HUES48 (cell line): Measurements from ENCODE around the gene LNPEP.

Experiments
- H3K27ac ChIP-seq: one replicate; pipeline ENCODE4 v1.7.0; 2013; ENCODE audit warnings: low read depth, low read length, inconsistent platforms
- H3K27me3 ChIP-seq: 2 replicates; pipeline ENCODE4 v1.6.1; 2013; ENCODE audit warnings: mild to moderate bottlenecking, low read length; ENCODE audit not compliant: control insufficient read depth, insufficient read depth
- H3K36me3 ChIP-seq: 2 replicates; pipeline ENCODE4 v1.6.1; 2013; ENCODE audit warnings: low read length; ENCODE audit not compliant: control insufficient read depth, insufficient read depth
- H3K4me1 ChIP-seq: 2 replicates; pipeline ENCODE4 v1.6.1; 2013; ENCODE audit warnings: mild to moderate bottlenecking, low read length; ENCODE audit not compliant: control insufficient read depth, insufficient read depth
- H3K4me3 ChIP-seq: 2 replicates; pipeline ENCODE4 v1.5.1; 2013; ENCODE audit warnings: mild to moderate bottlenecking, low read depth, low read length
- H3K9ac ChIP-seq: 2 replicates; pipeline ENCODE4 v1.6.1; 2013; ENCODE audit warnings: mild to moderate bottlenecking, low read depth, low read length, moderate library complexity
- H3K9me3 ChIP-seq: 2 replicates; pipeline ENCODE4 v1.6.1; 2013; ENCODE audit warnings: low read length; ENCODE audit not compliant: control insufficient read depth, insufficient read depth

The LNPEP gene

GRCh38 chr5:96909435-96909834 is 26.4 kb upstream of the LNPEP start:
- Histone ChIP-seq H3K36me3 (no peaks in the 10 kb centered on the region), H3K4me1 (no peaks in the 10 kb centered on the region), H3K9ac (no peak overlapping the region), H3K4me3 (no peak overlapping the region), H3K27me3 (no peaks in the 10 kb centered on the region), H3K27ac (no peak overlapping the region), H3K9me3 (no peaks in the 10 kb centered on the region)

- H3K4me3 ChIP-seq: no peak overlapping the region
- H3K36me3 ChIP-seq: no peaks in the 10 kb centered on the region
- no peak overlapping the region for H3K27ac ChIP-seq
- H3K4me1 ChIP-seq: no peaks in the 10 kb centered on the region
- H3K9me3 ChIP-seq: no peaks in the 10 kb centered on the region
- H3K27me3 ChIP-seq: no peaks in the 10 kb centered on the region
- no peak overlapping the region for H3K9ac ChIP-seq
Observed at GRCh38 chr5:96911139-96911538, 24.7 kb upstream of the LNPEP start.

GRCh38 chr5:96913233-96913632 is 22.6 kb upstream of the LNPEP start:
- Histone ChIP-seq H3K36me3 (no peaks in the 10 kb centered on the region), H3K27ac (no peak overlapping the region), H3K9ac (no peak overlapping the region), H3K4me1 (no peaks in the 10 kb centered on the region), H3K27me3 (no peaks in the 10 kb centered on the region), H3K4me3 (no peak overlapping the region), H3K9me3 (no peaks in the 10 kb centered on the region)

- Histone ChIP-seq H3K4me3 (no peak overlapping the region), H3K27me3 (no peaks in the 10 kb centered on the region), H3K4me1 (peaks cover 4% of the 10 kb centered on the region; the same call in 1 of the 2 replicates), H3K36me3 (no peaks in the 10 kb centered on the region), H3K9me3 (no peaks in the 10 kb centered on the region), H3K9ac (no peak overlapping the region), H3K27ac (no peak overlapping the region)
Observed at GRCh38 chr5:96919754-96920197, 16.1 kb upstream of the LNPEP start.

- Histone ChIP-seq H3K4me3 (no peak overlapping the region), H3K27ac (no peak overlapping the region), H3K27me3 (no peaks in the 10 kb centered on the region), H3K9me3 (no peaks in the 10 kb centered on the region), H3K4me1 (peaks cover 4% of the 10 kb centered on the region; the same call in 1 of the 2 replicates), H3K9ac (no peak overlapping the region), H3K36me3 (no peaks in the 10 kb centered on the region)
Observed at GRCh38 chr5:96920744-96921355, 15.0 kb upstream of the LNPEP start.

- Histone ChIP-seq H3K4me3 (no peak overlapping the region), H3K9ac (no peak overlapping the region), H3K9me3 (no peaks in the 10 kb centered on the region), H3K4me1 (peaks cover 4% of the 10 kb centered on the region; the same call in 1 of the 2 replicates), H3K36me3 (no peaks in the 10 kb centered on the region), H3K27ac (no peak overlapping the region), H3K27me3 (no peaks in the 10 kb centered on the region)
Observed at GRCh38 chr5:96922499-96923244, 13.2 kb upstream of the LNPEP start.

- H3K27ac ChIP-seq: no peak overlapping the region
Observed at GRCh38 chr5:96924016-96924443, 11.8 kb upstream of the LNPEP start.

GRCh38 chr5:96926276-96926675 is 9.6 kb upstream of the LNPEP start:
- Histone ChIP-seq H3K27me3 (no peaks in the 10 kb centered on the region), H3K9me3 (no peaks in the 10 kb centered on the region), H3K27ac (no peak overlapping the region), H3K4me1 (peaks cover 4% of the 10 kb centered on the region; the same call in 1 of the 2 replicates), H3K9ac (no peak overlapping the region), H3K36me3 (no peaks in the 10 kb centered on the region), H3K4me3 (no peak overlapping the region)

More at GRCh38 chr5:96924016-96924443, 11.8 kb upstream of the LNPEP start:
- H3K9ac ChIP-seq: no peak overlapping the region
- H3K4me3 ChIP-seq: no peak overlapping the region
- H3K27me3 ChIP-seq: no peaks in the 10 kb centered on the region
- no peaks in the 10 kb centered on the region for H3K36me3 ChIP-seq
- H3K4me1 ChIP-seq: peaks cover 4% of the 10 kb centered on the region; the same call in 1 of the 2 replicates
- no peaks in the 10 kb centered on the region for H3K9me3 ChIP-seq

- H3K4me3 ChIP-seq: no peak overlapping the region
- H3K36me3 ChIP-seq: no peaks in the 10 kb centered on the region
- H3K9me3 ChIP-seq: no peaks in the 10 kb centered on the region
- H3K9ac ChIP-seq: no peak overlapping the region
- no peaks in the 10 kb centered on the region for H3K27me3 ChIP-seq
- no peak overlapping the region for H3K27ac ChIP-seq
- H3K4me1 ChIP-seq: peaks cover 4% of the 10 kb centered on the region; the same call in 1 of the 2 replicates
Observed at GRCh38 chr5:96927008-96927407, 8.9 kb upstream of the LNPEP start.

- H3K9me3 ChIP-seq: no peaks in the 10 kb centered on the region
- no peak overlapping the region for H3K4me3 ChIP-seq
- H3K4me1 ChIP-seq: peaks cover 12% of the 10 kb centered on the region
- no peaks in the 10 kb centered on the region for H3K27me3 ChIP-seq
- no peak overlapping the region for H3K9ac ChIP-seq
- no peak overlapping the region for H3K27ac ChIP-seq
- no peaks in the 10 kb centered on the region for H3K36me3 ChIP-seq
Observed at GRCh38 chr5:96928931-96929708, 6.8 kb upstream of the LNPEP start.

GRCh38 chr5:96930058-96930457 is 5.8 kb upstream of the LNPEP start:
- no peaks in the 10 kb centered on the region for H3K9me3 ChIP-seq
- H3K27me3 ChIP-seq: no peaks in the 10 kb centered on the region
- H3K36me3 ChIP-seq: no peaks in the 10 kb centered on the region
- no peak overlapping the region for H3K4me3 ChIP-seq
- no peak overlapping the region for H3K27ac ChIP-seq
- peaks cover 9% of the 10 kb centered on the region for H3K4me1 ChIP-seq
- H3K9ac ChIP-seq: no peak overlapping the region
